PC-3 (cell line): ENCODE data around the gene CEP78.

Experiments used
- CTCF ChIP-seq: fragments of 300-600 bp; sonication (generic); conservative IDR thresholded peaks from 2 replicates; pipeline ENCODE4 v1.5.1; 2017; ENCODE audit warnings: antibody characterized with exemption, low read depth, mild to moderate bottlenecking, low read length
- EZH2 ChIP-seq: fragments of 300-600 bp; sonication (generic); IDR thresholded peaks from one replicate; pipeline ENCODE4 v1.6.1; 2017; ENCODE audit warnings: antibody characterized with exemption, mild to moderate bottlenecking, low read length; ENCODE audit not compliant: unreplicated experiment
- EZH2phosphoT487 ChIP-seq: fragments of 300-600 bp; sonication (generic); IDR thresholded peaks from 2 replicates; pipeline ENCODE4 v1.6.1; 2018; ENCODE audit warnings: mild to moderate bottlenecking, antibody characterized with exemption, low read length, borderline replicate concordance

- TF ChIP-seq CTCF, result no peak
- TF ChIP-seq EZH2phosphoT487, result no peak
- no peak for TF ChIP-seq EZH2
Measured at GRCh38 chr9:78278801-78279200, 42.9 kb downstream of the CEP78 start.
